Natural killer cell (primary cell): ENCODE measurements around the gene EDIL3. TPM values are rescaled to one million over a fixed set of nuclear protein-coding genes. Genes with fewer than 3 reads are reported as not detected.

Source experiments
- ATAC-seq, 3 donors: fragments of 150-1000 bp in 2 of 3; fragments of 200-7000 bp in 1 of 3; cut with Tn5 transposase; 1 replicate in 1 of 3; 2 replicates in 2 of 3; pipeline ENCODE4 v1.10.0; 2021; ENCODE audit warnings: mild to moderate bottlenecking in 2 of 3, moderate library complexity in 2 of 3
- DNase-seq, 2 donors: peaks; one replicate each; pipeline versions ENCODE4 v3.0.0 to v3.0.0-alpha.2; 2013 to 2021; ENCODE audit warnings: mixed read lengths in 1 of 2
- H3K27ac ChIP-seq: one replicate; pipeline ENCODE4 v1.5.1; 2013; ENCODE audit warnings: mild to moderate bottlenecking, low read length
- H3K27me3 ChIP-seq: one replicate; pipeline ENCODE4 v1.6.1; 2013; ENCODE audit warnings: low read length; ENCODE audit not compliant: control insufficient read depth, insufficient read depth
- H3K36me3 ChIP-seq: one replicate; pipeline ENCODE4 v1.6.1; 2013; ENCODE audit warnings: low read length; ENCODE audit not compliant: control insufficient read depth, insufficient read depth
- H3K4me1 ChIP-seq: one replicate; pipeline ENCODE4 v1.6.1; 2013; ENCODE audit warnings: low read length; ENCODE audit not compliant: control insufficient read depth, insufficient read depth
- H3K4me3 ChIP-seq: one replicate; pipeline ENCODE4 v1.5.1; 2013; ENCODE audit warnings: low read length
- H3K9me3 ChIP-seq: one replicate; pipeline ENCODE4 v1.6.1; 2013; ENCODE audit warnings: low read length; ENCODE audit not compliant: control insufficient read depth, insufficient read depth
- H3K27ac Mint-ChIP-seq, 2 donors: one replicate each; pipeline ENCODE4 v1.8.0; 2022; ENCODE audit warnings: mild to moderate bottlenecking in 2 of 2, mixed read lengths in 2 of 2, moderate library complexity in 1 of 2
- H3K27me3 Mint-ChIP-seq, 2 donors: one replicate each; pipeline ENCODE4 v1.8.0; 2022; ENCODE audit warnings: low read depth in 2 of 2, mixed read lengths in 2 of 2
- H3K36me3 Mint-ChIP-seq: one replicate; pipeline ENCODE4 v1.8.0; 2022; ENCODE audit warnings: mixed read lengths
- H3K4me1 Mint-ChIP-seq, 2 donors: one replicate each; pipeline ENCODE4 v1.8.0; 2022; ENCODE audit warnings: mixed read lengths in 2 of 2
- H3K4me3 Mint-ChIP-seq: one replicate; pipeline ENCODE4 v1.8.0; 2022; ENCODE audit warnings: mild to moderate bottlenecking, moderate library complexity, mixed read lengths
- H3K9me3 Mint-ChIP-seq, 2 donors: one replicate each; pipeline ENCODE4 v1.8.0; 2022; ENCODE audit warnings: mixed read lengths in 2 of 2
- CTCF ChIP-seq: fragments of 200-600 bp; IDR thresholded peaks from one replicate; pipeline ENCODE4 v1.8.0; 2022; ENCODE audit warnings: antibody characterized with exemption
- WGBS: methylation state at CpG from one replicate; pipeline ENCODE4 v1.1.7; 2013; ENCODE audit warnings: missing lambda C conversion rate; ENCODE audit not compliant: insufficient coverage; 5-methylcytosine and 5-hydroxymethylcytosine counted together
- intact Hi-C: fragments of 100-400 bp; cut with micrococcal nuclease; formaldehyde crosslinking; loops from one replicate; pipeline ENCODE4 v1.14.2; 2022
- total RNA-seq, 4 donors: library from RNA; stranded (reverse); fragments of 120-200 nt in 1 of 4; gene quantifications; one replicate each; pipeline versions ENCODE4 v1.2.3 to v1.2.4, GENCODE V29; 2013 to 2022

Gene EDIL3
- total RNA-seq, 3 donors from 2014 or later (not counting 1 experiment from before 2014, with no cell fraction given) = not detected

- Mint-ChIP-seq H3K4me1 (no peaks in the 10 kb centered on the region), H3K9me3 (peaks cover 7 to 13% of the 10 kb centered on the region in 2 donors), H3K4me3 (no peak overlapping the region), H3K27ac (no peak overlapping the region), H3K36me3 (no peaks in the 10 kb centered on the region), H3K27me3 (no peaks in the 10 kb centered on the region)
- intact Hi-C loops = no loop called here
- H3K4me1 ChIP-seq = no peaks in the 10 kb centered on the region
- DNase-seq (no peak), ATAC-seq (no peak)
- H3K27me3 ChIP-seq = no peaks in the 10 kb centered on the region
- no peak overlapping the region for H3K4me3 ChIP-seq
- WGBS = 85% methylated on average over 5 of the region's 5 CpGs
- H3K36me3 ChIP-seq = no peaks in the 10 kb centered on the region
- no peak for TF ChIP-seq CTCF
- no peak overlapping the region for H3K27ac ChIP-seq
- H3K9me3 ChIP-seq = no peaks in the 10 kb centered on the region
These were observed 166.1 kb downstream of the EDIL3 start for GRCh38 chr5:84218546-84218945.

- H3K4me1 Mint-ChIP-seq = no peaks in the 10 kb centered on the region
- TF ChIP-seq CTCF = no peak
- no peak overlapping the region for H3K27ac Mint-ChIP-seq
- ATAC-seq (no peak), DNase-seq (no peak)
- H3K27me3 Mint-ChIP-seq = no peaks in the 10 kb centered on the region
- intact Hi-C loops = no loop called here
- 75% methylated on average over 1 of the region's 3 CpGs for WGBS
- Histone ChIP-seq H3K4me3 (no peak overlapping the region), H3K4me1 (no peaks in the 10 kb centered on the region), H3K36me3 (no peaks in the 10 kb centered on the region), H3K27ac (no peak overlapping the region), H3K27me3 (no peaks in the 10 kb centered on the region), H3K9me3 (no peaks in the 10 kb centered on the region)
- H3K36me3 Mint-ChIP-seq = no peaks in the 10 kb centered on the region
- H3K4me3 Mint-ChIP-seq = no peak overlapping the region
- H3K9me3 Mint-ChIP-seq = peaks cover 13 to 23% of the 10 kb centered on the region in 2 donors
These were observed 169.2 kb downstream of the EDIL3 start for GRCh38 chr5:84215521-84215920.

- DNase-seq = no peak
These were observed 170.8 kb downstream of the EDIL3 start for GRCh38 chr5:84213861-84214260.

More at GRCh38 chr5:84213861-84214260, 170.8 kb downstream of the EDIL3 start:
- no peaks in the 10 kb centered on the region for H3K36me3 ChIP-seq
- H3K4me3 Mint-ChIP-seq = no peak overlapping the region
- no peak for TF ChIP-seq CTCF
- H3K27ac Mint-ChIP-seq = no peak overlapping the region
- no peaks in the 10 kb centered on the region for H3K36me3 Mint-ChIP-seq
- intact Hi-C loops = no loop called here
- no peak for ATAC-seq
- H3K4me1 ChIP-seq = no peaks in the 10 kb centered on the region
- no peak overlapping the region for H3K4me3 ChIP-seq
- no peaks in the 10 kb centered on the region for H3K9me3 ChIP-seq
- no peaks in the 10 kb centered on the region for H3K4me1 Mint-ChIP-seq
- peaks cover 8 to 17% of the 10 kb centered on the region in 2 donors for H3K9me3 Mint-ChIP-seq
- H3K27ac ChIP-seq = no peak overlapping the region
- no peaks in the 10 kb centered on the region for H3K27me3 Mint-ChIP-seq
- no CpG with 5 or more reads among the region's 1 CpG for WGBS
- H3K27me3 ChIP-seq = no peaks in the 10 kb centered on the region
